HL-60 (cell line): ENCODE measurements around the gene NHLRC2.
A peak's percentile ranks its signal among the peaks of the same experiment; 100 is the strongest.

Source experiments
- GABPA ChIP-seq: IDR thresholded peaks from 2 replicates; pipeline ENCODE4 v1.6.1; 2012; ENCODE audit warnings: low read depth
- POLR2AphosphoS5 ChIP-seq: IDR thresholded peaks from 2 replicates; pipeline ENCODE4 v1.6.1; 2012; ENCODE audit warnings: low read depth
- TF ChIP-seq, protein P1 (sequence below): IDR thresholded peaks from one replicate; pipeline ENCODE4 v1.5.1; 2011; ENCODE audit warnings: low read length, control low read depth, inconsistent platforms; ENCODE audit not compliant: insufficient read depth
- TF ChIP-seq, protein P2 (sequence below): IDR thresholded peaks from 2 replicates; pipeline ENCODE4 v1.6.1; 2012; ENCODE audit warnings: low read depth; ENCODE audit not compliant: insufficient replicate concordance

DNA sequence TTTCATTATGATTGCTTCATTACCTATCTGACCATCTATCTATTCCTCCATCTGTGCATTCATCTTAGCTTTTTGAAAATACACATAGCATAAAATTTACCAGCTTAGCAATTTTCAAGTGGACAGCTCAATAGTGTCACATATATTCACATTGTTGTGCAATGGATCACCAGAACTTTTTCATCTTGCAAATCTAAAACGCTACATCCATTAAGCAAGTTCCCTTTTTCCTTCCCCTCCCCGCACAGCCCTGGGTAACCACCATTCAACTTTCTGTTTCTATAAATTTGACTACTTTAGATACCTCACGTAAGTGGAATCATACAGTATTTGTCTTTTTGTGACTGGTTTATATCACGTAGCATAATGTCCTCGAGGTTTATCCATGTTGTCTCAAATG is 111.2 kb downstream of the NHLRC2 start:
- TF ChIP-seq, protein P1, sequence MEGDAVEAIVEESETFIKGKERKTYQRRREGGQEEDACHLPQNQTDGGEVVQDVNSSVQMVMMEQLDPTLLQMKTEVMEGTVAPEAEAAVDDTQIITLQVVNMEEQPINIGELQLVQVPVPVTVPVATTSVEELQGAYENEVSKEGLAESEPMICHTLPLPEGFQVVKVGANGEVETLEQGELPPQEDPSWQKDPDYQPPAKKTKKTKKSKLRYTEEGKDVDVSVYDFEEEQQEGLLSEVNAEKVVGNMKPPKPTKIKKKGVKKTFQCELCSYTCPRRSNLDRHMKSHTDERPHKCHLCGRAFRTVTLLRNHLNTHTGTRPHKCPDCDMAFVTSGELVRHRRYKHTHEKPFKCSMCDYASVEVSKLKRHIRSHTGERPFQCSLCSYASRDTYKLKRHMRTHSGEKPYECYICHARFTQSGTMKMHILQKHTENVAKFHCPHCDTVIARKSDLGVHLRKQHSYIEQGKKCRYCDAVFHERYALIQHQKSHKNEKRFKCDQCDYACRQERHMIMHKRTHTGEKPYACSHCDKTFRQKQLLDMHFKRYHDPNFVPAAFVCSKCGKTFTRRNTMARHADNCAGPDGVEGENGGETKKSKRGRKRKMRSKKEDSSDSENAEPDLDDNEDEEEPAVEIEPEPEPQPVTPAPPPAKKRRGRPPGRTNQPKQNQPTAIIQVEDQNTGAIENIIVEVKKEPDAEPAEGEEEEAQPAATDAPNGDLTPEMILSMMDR, result no peak
- no peak for TF ChIP-seq POLR2AphosphoS5
- TF ChIP-seq, protein P2, sequence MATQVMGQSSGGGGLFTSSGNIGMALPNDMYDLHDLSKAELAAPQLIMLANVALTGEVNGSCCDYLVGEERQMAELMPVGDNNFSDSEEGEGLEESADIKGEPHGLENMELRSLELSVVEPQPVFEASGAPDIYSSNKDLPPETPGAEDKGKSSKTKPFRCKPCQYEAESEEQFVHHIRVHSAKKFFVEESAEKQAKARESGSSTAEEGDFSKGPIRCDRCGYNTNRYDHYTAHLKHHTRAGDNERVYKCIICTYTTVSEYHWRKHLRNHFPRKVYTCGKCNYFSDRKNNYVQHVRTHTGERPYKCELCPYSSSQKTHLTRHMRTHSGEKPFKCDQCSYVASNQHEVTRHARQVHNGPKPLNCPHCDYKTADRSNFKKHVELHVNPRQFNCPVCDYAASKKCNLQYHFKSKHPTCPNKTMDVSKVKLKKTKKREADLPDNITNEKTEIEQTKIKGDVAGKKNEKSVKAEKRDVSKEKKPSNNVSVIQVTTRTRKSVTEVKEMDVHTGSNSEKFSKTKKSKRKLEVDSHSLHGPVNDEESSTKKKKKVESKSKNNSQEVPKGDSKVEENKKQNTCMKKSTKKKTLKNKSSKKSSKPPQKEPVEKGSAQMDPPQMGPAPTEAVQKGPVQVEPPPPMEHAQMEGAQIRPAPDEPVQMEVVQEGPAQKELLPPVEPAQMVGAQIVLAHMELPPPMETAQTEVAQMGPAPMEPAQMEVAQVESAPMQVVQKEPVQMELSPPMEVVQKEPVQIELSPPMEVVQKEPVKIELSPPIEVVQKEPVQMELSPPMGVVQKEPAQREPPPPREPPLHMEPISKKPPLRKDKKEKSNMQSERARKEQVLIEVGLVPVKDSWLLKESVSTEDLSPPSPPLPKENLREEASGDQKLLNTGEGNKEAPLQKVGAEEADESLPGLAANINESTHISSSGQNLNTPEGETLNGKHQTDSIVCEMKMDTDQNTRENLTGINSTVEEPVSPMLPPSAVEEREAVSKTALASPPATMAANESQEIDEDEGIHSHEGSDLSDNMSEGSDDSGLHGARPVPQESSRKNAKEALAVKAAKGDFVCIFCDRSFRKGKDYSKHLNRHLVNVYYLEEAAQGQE, result peak; percentile 68
- no peak for TF ChIP-seq GABPA
